Calu3 (cell line): ENCODE results near the gene MARCHF11. TPM values are rescaled to one million over a fixed set of nuclear protein-coding genes. Genes with fewer than 3 reads are reported as not detected.

ENCODE experiments used
- BruUV-seq: library from RNA; stranded (reverse); fragments of 400-500 nt; replicated peaks from 2 replicates; lab custom pipeline; 2021; lab: Mats Ljungman, UMichigan
- CTCF ChIA-PET: fragments of 300-600 bp; sonication (Branson Sonifier 250); formaldehyde crosslinking; loops from one replicate; lab custom pipeline; 2022; ENCODE audit warnings: antibody characterized with exemption; lab: Charles Lee
- DNase-seq: peaks from one replicate; pipeline ENCODE4 v3.0.0; 2022
- H3K27ac Mint-ChIP-seq: one replicate; pipeline ENCODE4 v1.8.0; 2022; ENCODE audit warnings: mixed read lengths; ENCODE audit not compliant: unreplicated experiment
- H3K27me3 Mint-ChIP-seq: one replicate; pipeline ENCODE4 v1.8.0; 2022; ENCODE audit warnings: mixed read lengths; ENCODE audit not compliant: unreplicated experiment
- H3K36me3 Mint-ChIP-seq: one replicate; pipeline ENCODE4 v1.8.0; 2022; ENCODE audit warnings: mild to moderate bottlenecking, moderate library complexity, mixed read lengths; ENCODE audit not compliant: insufficient read depth, unreplicated experiment
- H3K4me1 Mint-ChIP-seq: one replicate; pipeline ENCODE4 v1.8.0; 2022; ENCODE audit warnings: mild to moderate bottlenecking, low read depth, mixed read lengths; ENCODE audit not compliant: unreplicated experiment
- H3K4me3 Mint-ChIP-seq: one replicate; pipeline ENCODE4 v1.8.0; 2022; ENCODE audit warnings: mild to moderate bottlenecking, low read depth, moderate library complexity, mixed read lengths; ENCODE audit not compliant: unreplicated experiment
- H3K9me3 Mint-ChIP-seq: one replicate; pipeline ENCODE4 v1.8.0; 2022; ENCODE audit warnings: low read depth, mixed read lengths; ENCODE audit not compliant: unreplicated experiment
- CTCF ChIP-seq: fragments of 200-600 bp; IDR thresholded peaks from one replicate; pipeline ENCODE4 v1.8.0; 2022; ENCODE audit warnings: antibody characterized with exemption; ENCODE audit not compliant: unreplicated experiment
- intact Hi-C: fragments of 100-400 bp; cut with micrococcal nuclease; formaldehyde crosslinking; loops from one replicate; pipeline ENCODE4 v1.10.0; 2022; ENCODE audit not compliant: unreplicated experiment
- total RNA-seq: library from RNA; stranded (reverse); gene quantifications from 2 replicates; pipeline ENCODE4 v1.2.3, GENCODE V29; 2022

The MARCHF11 gene
- total RNA-seq, 1 experiment from 2014 or later: not detected

- CTCF ChIA-PET: no interaction called here
- Mint-ChIP-seq H3K4me3 (no peak overlapping the region), H3K36me3 (no peaks in the 10 kb centered on the region), H3K4me1 (no peaks in the 10 kb centered on the region), H3K9me3 (no peaks in the 10 kb centered on the region), H3K27ac (no peak overlapping the region), H3K27me3 (no peaks in the 10 kb centered on the region)
- no peak for DNase-seq
- TF ChIP-seq CTCF: no peak
- BruUV-seq: no TSS peak
- intact Hi-C loops: no loop called here
Measured at GRCh38 chr5:16179936-16180788, 571 bp upstream of the MARCHF11 start.

- BruUV-seq: no TSS peak
Measured at GRCh38 chr5:16178745-16179372, 732 bp downstream of the MARCHF11 start.

GRCh38 chr5:16169550-16169949, 10.0 kb downstream of the MARCHF11 start:
- CTCF ChIA-PET: no interaction called here
- no peak overlapping the region for H3K27ac Mint-ChIP-seq
- intact Hi-C loops: no loop called here
- no peaks in the 10 kb centered on the region for H3K36me3 Mint-ChIP-seq
- no peaks in the 10 kb centered on the region for H3K9me3 Mint-ChIP-seq
- no peak overlapping the region for H3K4me3 Mint-ChIP-seq
- no peak for DNase-seq
- TF ChIP-seq CTCF: no peak
- no peaks in the 10 kb centered on the region for H3K4me1 Mint-ChIP-seq
- peaks cover 11% of the 10 kb centered on the region for H3K27me3 Mint-ChIP-seq
- BruUV-seq: no TSS peak

More at GRCh38 chr5:16178745-16179372, 732 bp downstream of the MARCHF11 start:
- no peaks in the 10 kb centered on the region for H3K27me3 Mint-ChIP-seq
- no peaks in the 10 kb centered on the region for H3K36me3 Mint-ChIP-seq
- H3K4me3 Mint-ChIP-seq: no peak overlapping the region
- CTCF ChIA-PET: no interaction called here
- H3K4me1 Mint-ChIP-seq: no peaks in the 10 kb centered on the region
- intact Hi-C loops: no loop called here
- no peak for TF ChIP-seq CTCF
- H3K27ac Mint-ChIP-seq: no peak overlapping the region
- DNase-seq: no peak
- no peaks in the 10 kb centered on the region for H3K9me3 Mint-ChIP-seq

GRCh38 chr5:16160706-16161105, 18.9 kb downstream of the MARCHF11 start:
- BruUV-seq: no TSS peak
- no peaks in the 10 kb centered on the region for H3K36me3 Mint-ChIP-seq

More at GRCh38 chr5:16160706-16161105, 18.9 kb downstream of the MARCHF11 start:
- Mint-ChIP-seq H3K27me3 (no peaks in the 10 kb centered on the region), H3K27ac (no peak overlapping the region), H3K4me1 (no peaks in the 10 kb centered on the region), H3K4me3 (no peak overlapping the region), H3K9me3 (no peaks in the 10 kb centered on the region)
- intact Hi-C loops: loop anchor here (1.0 kb wide), 1 partner anchor 296 kb away; no protein-coding TSS in a partner anchor
- peak; percentile 20 for DNase-seq
- CTCF ChIA-PET: interaction anchor here (0.8 to 1.6 kb wide), 3 partner anchors 295 to 1042 kb away, joined by 4 to 25 read pairs (median 5); no protein-coding TSS in a partner anchor
- peak; percentile 42 for TF ChIP-seq CTCF
